Measurements from ENCODE around the gene CCDC69.

- TF ChIP-seq EZH2 (IDR thresholded peaks at IDR 0.05) (no peak), CTCF (IDR thresholded peaks at IDR 0.05) (no peak)
These were observed 1.6 kb upstream of the CCDC69 start for GRCh38 chr5:151225475-151225874.

Data from neural progenitor cell (in vitro differentiated cells).